Loucy (cell line): Measurements from ENCODE around the gene WNK1.

Experiments used
- H2AFZ ChIP-seq: fragments of 200-600 bp; sonication (generic); 2 replicates; pipeline ENCODE4 v1.6.0; 2016; ENCODE audit warnings: antibody characterized with exemption, mild to moderate bottlenecking, low read length, moderate library complexity
- H3F3A ChIP-seq: fragments of 200-600 bp; 2 replicates; pipeline ENCODE4 v1.6.0; 2016; ENCODE audit warnings: antibody characterized with exemption, low read depth, mild to moderate bottlenecking
- H3K27me3 ChIP-seq: fragments of 200-600 bp; sonication (generic); 2 replicates; pipeline ENCODE4 v1.6.1; 2014; ENCODE audit warnings: low read length, mild to moderate bottlenecking; ENCODE audit not compliant: insufficient read depth, poor library complexity, severe bottlenecking
- H3K36me3 ChIP-seq: fragments of 200-600 bp; sonication (generic); 2 replicates; pipeline ENCODE4 v1.6.1; 2016; ENCODE audit warnings: low read length; ENCODE audit not compliant: insufficient read depth
- H3K4me1 ChIP-seq: fragments of 200-600 bp; sonication (generic); 2 replicates; pipeline ENCODE4 v1.5.1; 2014; ENCODE audit warnings: low read length, mild to moderate bottlenecking; ENCODE audit not compliant: insufficient read depth, poor library complexity, severe bottlenecking
- H3K4me2 ChIP-seq: fragments of 200-600 bp; sonication (generic); 2 replicates; pipeline ENCODE4 v1.6.0; 2014; ENCODE audit warnings: antibody characterized with exemption, low read length, low read depth, mild to moderate bottlenecking; ENCODE audit not compliant: poor library complexity, severe bottlenecking
- H3K4me3 ChIP-seq: fragments of 200-600 bp; sonication (generic); 2 replicates; pipeline ENCODE4 v1.5.1; 2014; ENCODE audit warnings: low read length, mild to moderate bottlenecking, mixed read lengths; ENCODE audit not compliant: poor library complexity, severe bottlenecking
- H3K79me2 ChIP-seq: fragments of 200-600 bp; sonication (generic); 2 replicates; pipeline ENCODE4 v1.6.1; 2014; ENCODE audit warnings: low read length; ENCODE audit not compliant: insufficient read depth
- H3K9ac ChIP-seq: fragments of 200-600 bp; sonication (generic); 2 replicates; pipeline ENCODE4 v1.6.0; 2014; ENCODE audit warnings: mild to moderate bottlenecking, low read depth, low read length, moderate library complexity; ENCODE audit not compliant: poor library complexity, severe bottlenecking
- H3K9me2 ChIP-seq: fragments of 200-600 bp; sonication (generic); replicated peaks from 2 replicates; pipeline ENCODE4 v1.6.1; 2016; ENCODE audit warnings: low read depth, low read length, mixed read lengths
- H3K9me3 ChIP-seq: fragments of 200-600 bp; sonication (generic); 2 replicates; pipeline ENCODE4 v1.6.1; 2014; ENCODE audit warnings: mild to moderate bottlenecking, antibody characterized with exemption, low read length, low read depth; ENCODE audit not compliant: insufficient read depth
- H4K20me1 ChIP-seq: fragments of 200-600 bp; sonication (generic); 2 replicates; pipeline ENCODE4 v1.6.0; 2014; ENCODE audit warnings: antibody characterized with exemption, low read length, mild to moderate bottlenecking; ENCODE audit not compliant: insufficient read depth, poor library complexity, severe bottlenecking
- EZH2phosphoT487 ChIP-seq: fragments of 200-600 bp; IDR thresholded peaks from 2 replicates; pipeline ENCODE4 v1.6.1; 2018; ENCODE audit warnings: antibody characterized with exemption, mild to moderate bottlenecking, moderate library complexity, borderline replicate concordance
- TF ChIP-seq, protein P1 (sequence below): fragments of 200-600 bp; sonication (generic); conservative IDR thresholded peaks from 2 replicates; pipeline ENCODE4 v1.5.1; 2014; ENCODE audit warnings: mild to moderate bottlenecking, antibody characterized with exemption, low read length

WNK1 gene

DNA sequence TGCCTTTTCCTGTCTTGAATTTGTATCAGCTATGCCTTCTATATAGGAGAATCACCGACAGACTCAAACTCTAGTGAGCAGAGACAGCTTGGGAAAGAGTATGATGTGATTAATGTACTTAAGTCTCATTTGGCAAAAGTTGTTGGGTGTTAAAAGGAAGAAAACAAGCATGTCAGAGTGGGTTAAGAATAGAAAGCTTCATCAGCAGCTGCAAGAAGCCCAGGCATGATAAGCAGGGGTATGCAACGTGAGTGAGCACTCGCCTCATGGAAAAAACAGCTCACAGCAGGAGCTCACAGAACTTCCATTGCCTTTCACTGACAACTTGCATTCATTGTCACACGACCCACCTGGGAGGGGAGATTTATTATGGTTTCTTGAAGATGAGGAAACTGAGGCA is 35.9 kb upstream of the WNK1 start:
- Histone ChIP-seq H3K27me3 (no peaks in the 10 kb centered on the region), H2AFZ (no peak overlapping the region), H3K4me2 (no peak overlapping the region), H3K9ac (no peak overlapping the region), H3K4me1 (peaks cover 31% of the 10 kb centered on the region), H3K79me2 (no peaks in the 10 kb centered on the region), H3K4me3 (no peak overlapping the region), H3F3A (no peaks in the 10 kb centered on the region), H3K9me2 (no peaks in the 10 kb centered on the region), H4K20me1 (no peaks in the 10 kb centered on the region), H3K36me3 (no peaks in the 10 kb centered on the region), H3K9me3 (no peaks in the 10 kb centered on the region)
- TF ChIP-seq, protein P1, sequence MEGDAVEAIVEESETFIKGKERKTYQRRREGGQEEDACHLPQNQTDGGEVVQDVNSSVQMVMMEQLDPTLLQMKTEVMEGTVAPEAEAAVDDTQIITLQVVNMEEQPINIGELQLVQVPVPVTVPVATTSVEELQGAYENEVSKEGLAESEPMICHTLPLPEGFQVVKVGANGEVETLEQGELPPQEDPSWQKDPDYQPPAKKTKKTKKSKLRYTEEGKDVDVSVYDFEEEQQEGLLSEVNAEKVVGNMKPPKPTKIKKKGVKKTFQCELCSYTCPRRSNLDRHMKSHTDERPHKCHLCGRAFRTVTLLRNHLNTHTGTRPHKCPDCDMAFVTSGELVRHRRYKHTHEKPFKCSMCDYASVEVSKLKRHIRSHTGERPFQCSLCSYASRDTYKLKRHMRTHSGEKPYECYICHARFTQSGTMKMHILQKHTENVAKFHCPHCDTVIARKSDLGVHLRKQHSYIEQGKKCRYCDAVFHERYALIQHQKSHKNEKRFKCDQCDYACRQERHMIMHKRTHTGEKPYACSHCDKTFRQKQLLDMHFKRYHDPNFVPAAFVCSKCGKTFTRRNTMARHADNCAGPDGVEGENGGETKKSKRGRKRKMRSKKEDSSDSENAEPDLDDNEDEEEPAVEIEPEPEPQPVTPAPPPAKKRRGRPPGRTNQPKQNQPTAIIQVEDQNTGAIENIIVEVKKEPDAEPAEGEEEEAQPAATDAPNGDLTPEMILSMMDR = no peak

DNA sequence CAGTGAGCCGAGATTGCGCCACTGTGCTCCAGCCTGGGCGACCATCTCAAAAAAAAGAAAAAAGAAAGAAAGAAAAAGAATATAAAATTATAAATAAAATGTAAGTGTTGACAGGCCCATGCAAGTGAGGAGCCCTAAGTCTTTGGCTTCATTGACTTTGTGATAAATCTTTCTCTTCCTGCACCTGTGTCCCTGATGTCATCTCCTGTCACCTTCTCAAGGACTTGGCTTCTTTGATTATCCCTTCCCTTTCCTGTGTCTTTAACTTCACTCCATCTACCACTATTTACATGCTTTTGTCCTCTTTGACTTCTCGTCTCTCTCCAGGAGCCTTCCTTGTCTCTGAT is 33.6 kb upstream of the WNK1 start:
- Histone ChIP-seq H3K9me3 (no peaks in the 10 kb centered on the region), H3K36me3 (no peaks in the 10 kb centered on the region), H3K9me2 (no peaks in the 10 kb centered on the region), H4K20me1 (no peaks in the 10 kb centered on the region), H3K4me1 (peaks cover 36% of the 10 kb centered on the region), H3K79me2 (no peaks in the 10 kb centered on the region), H3K4me3 (no peak overlapping the region), H3F3A (0 out of 2 replicates have a peak, but pooled peaks cover 8% of the 10 kb centered on the region), H2AFZ (peak overlapping the region; percentile 76), H3K4me2 (peak overlapping the region; percentile 2), H3K9ac (peak overlapping the region; percentile 55), H3K27me3 (no peaks in the 10 kb centered on the region)
- TF ChIP-seq EZH2phosphoT487 = no peak
- TF ChIP-seq, protein P1 = no peak

DNA sequence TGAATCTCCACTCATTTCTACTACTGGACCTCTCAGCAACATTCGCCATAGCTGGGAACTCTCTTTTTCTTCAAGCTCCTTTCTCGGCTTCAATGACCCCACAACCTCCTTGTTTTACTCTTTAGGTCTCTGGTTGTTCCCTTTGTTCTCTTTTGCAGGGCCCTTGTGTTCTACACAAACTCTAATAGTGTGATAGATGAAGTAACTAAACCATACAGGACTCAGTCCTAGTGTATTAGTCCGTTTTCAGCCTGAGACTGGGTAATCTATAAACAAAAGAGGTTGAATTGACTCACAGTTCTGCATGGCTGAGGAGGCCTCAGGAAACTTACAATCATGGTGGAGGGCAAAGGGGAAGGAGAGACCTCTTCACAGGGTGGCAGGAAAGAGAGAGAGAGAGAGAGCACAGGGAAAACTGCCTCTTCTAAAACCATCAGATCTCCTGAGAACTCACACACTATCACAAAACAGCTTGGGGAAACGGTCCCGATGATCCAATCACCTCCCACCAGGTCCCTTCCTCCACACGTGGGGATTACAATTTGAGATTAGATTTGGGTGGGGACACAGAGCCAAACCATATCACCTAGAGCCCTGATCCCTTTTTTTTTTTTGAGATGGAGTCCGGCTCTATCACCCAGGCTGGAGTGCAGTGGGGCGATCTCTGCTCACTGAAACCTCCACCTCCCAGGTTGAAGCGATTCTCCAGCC is 32.0 kb upstream of the WNK1 start:
- no peak for TF ChIP-seq EZH2phosphoT487
- TF ChIP-seq, protein P1 = no peak
- peak overlapping the region; percentile 72 for H2AFZ ChIP-seq
- H3K4me1 ChIP-seq = peaks cover 53% of the 10 kb centered on the region
- H3K36me3 ChIP-seq = no peaks in the 10 kb centered on the region
- H4K20me1 ChIP-seq = no peaks in the 10 kb centered on the region
- H3K4me2 ChIP-seq = no peak overlapping the region
- no peaks in the 10 kb centered on the region for H3K9me3 ChIP-seq
- 0 out of 2 replicates have a peak, but pooled peaks cover 9% of the 10 kb centered on the region for H3F3A ChIP-seq
- no peaks in the 10 kb centered on the region for H3K27me3 ChIP-seq
- no peaks in the 10 kb centered on the region for H3K79me2 ChIP-seq
- no peaks in the 10 kb centered on the region for H3K9me2 ChIP-seq
- H3K4me3 ChIP-seq = no peak overlapping the region
- H3K9ac ChIP-seq = no peak overlapping the region
